Endothelial cell (in vitro differentiated cells): ENCODE measurements around the gene DNASE1L3. TPM values are rescaled to one million over a fixed set of nuclear protein-coding genes. Genes with fewer than 3 reads are reported as not detected.

Experiments
- DNase-seq: peaks from one replicate; pipeline ENCODE4 v3.0.0; 2021; ENCODE audit warnings: low spot score
- H3K27ac Mint-ChIP-seq: one replicate; pipeline ENCODE4 v1.8.0; 2021; ENCODE audit warnings: mixed read lengths, inconsistent platforms; ENCODE audit not compliant: unreplicated experiment
- H3K27me3 Mint-ChIP-seq: one replicate; pipeline ENCODE4 v1.8.0; 2021; ENCODE audit warnings: mild to moderate bottlenecking, moderate library complexity, mixed read lengths, inconsistent platforms; ENCODE audit not compliant: unreplicated experiment
- H3K36me3 Mint-ChIP-seq: one replicate; pipeline ENCODE4 v1.8.0; 2021; ENCODE audit warnings: mild to moderate bottlenecking, low read depth, mixed read lengths, inconsistent platforms; ENCODE audit not compliant: unreplicated experiment
- H3K4me1 Mint-ChIP-seq: one replicate; pipeline ENCODE4 v1.8.0; 2021; ENCODE audit warnings: mild to moderate bottlenecking, mixed read lengths, inconsistent platforms; ENCODE audit not compliant: unreplicated experiment
- H3K4me3 Mint-ChIP-seq: one replicate; pipeline ENCODE4 v1.8.0; 2021; ENCODE audit warnings: mild to moderate bottlenecking, mixed read lengths, inconsistent platforms; ENCODE audit not compliant: unreplicated experiment
- H3K9me3 Mint-ChIP-seq: one replicate; pipeline ENCODE4 v1.8.0; 2021; ENCODE audit warnings: mixed read lengths, inconsistent platforms; ENCODE audit not compliant: unreplicated experiment
- CTCF ChIP-seq: fragments of 200-600 bp; sonication (generic); IDR thresholded peaks from one replicate; pipeline ENCODE4 v1.5.0; 2021; ENCODE audit warnings: antibody characterized with exemption; ENCODE audit not compliant: unreplicated experiment
- total RNA-seq: library from RNA; stranded (reverse); fragmentation: NEBNext Ultra II Directional; extraction: Animal tissue kit (Norgen Biotek cat#: 25700); gene quantifications from one replicate; pipeline ENCODE4 v1.2.1, GENCODE V29; 2021; ENCODE audit not compliant: unreplicated experiment

DNASE1L3 gene
- total RNA-seq, 1 donor from 2014 or later = 1.6 TPM

DNA sequence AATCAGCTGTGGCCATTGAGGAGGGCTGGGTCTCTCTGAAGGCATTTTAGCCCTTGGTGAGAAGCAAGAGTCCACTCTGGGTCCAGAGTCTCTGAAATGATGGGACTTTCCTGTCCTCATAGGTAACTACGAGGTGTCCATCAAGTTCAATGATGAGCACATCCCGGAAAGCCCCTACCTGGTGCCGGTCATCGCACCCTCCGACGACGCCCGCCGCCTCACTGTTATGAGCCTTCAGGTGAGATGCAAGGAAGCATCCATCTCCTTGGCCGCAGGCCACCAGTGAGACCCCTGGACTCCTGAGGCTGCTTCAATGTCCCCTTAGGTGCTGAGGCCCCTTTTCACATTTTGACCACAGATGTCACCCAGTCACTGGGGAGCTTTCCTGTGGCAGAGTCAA, 54.9 kb downstream of the DNASE1L3 start:
- H3K4me1 Mint-ChIP-seq = no peaks in the 10 kb centered on the region
- no peaks in the 10 kb centered on the region for H3K9me3 Mint-ChIP-seq
- no peak overlapping the region for H3K27ac Mint-ChIP-seq
- H3K36me3 Mint-ChIP-seq = peaks cover 55% of the 10 kb centered on the region
- TF ChIP-seq CTCF = no peak
- DNase-seq = no peak
- peaks cover 2% of the 10 kb centered on the region for H3K27me3 Mint-ChIP-seq
- H3K4me3 Mint-ChIP-seq = no peak overlapping the region

DNA sequence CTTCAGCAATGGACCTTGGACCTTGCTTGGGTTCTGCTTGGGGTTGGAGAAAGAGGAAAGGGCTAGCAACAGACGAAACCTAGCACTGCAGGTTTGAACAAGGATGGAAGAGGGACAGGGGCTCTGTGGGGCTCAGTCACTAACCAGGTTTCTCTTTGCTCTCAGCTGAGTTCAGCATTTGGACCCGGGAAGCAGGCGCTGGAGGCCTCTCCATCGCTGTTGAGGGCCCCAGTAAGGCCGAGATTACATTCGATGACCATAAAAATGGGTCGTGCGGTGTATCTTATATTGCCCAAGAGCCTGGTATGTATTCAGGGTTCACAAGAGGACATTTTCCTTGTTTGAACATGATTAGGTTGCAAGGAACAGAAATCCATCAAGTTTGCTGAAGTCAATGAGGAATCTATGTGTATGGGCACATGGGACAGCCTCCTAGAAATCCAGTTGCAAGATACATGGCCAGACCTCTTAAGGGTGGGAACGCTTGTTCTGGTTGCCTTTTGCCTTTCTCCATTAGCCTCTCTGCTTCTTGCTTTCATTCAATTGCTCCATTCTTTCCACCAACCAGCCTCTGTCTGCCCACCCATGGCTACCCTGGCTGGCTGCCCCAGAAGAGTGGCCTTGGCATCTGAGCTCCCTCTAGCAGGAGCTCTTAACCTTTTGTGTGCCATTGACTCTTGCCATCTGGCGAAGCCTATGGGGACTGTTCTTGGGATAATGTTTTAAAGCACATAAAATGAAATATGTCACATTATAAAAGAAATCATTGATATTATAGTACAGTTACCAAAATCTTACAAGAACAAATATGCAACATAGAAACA, 55.9 kb downstream of the DNASE1L3 start:
- Mint-ChIP-seq H3K27me3 (peaks cover 2% of the 10 kb centered on the region), H3K27ac (no peak overlapping the region), H3K9me3 (no peaks in the 10 kb centered on the region), H3K4me3 (no peak overlapping the region), H3K4me1 (no peaks in the 10 kb centered on the region), H3K36me3 (peaks cover 53% of the 10 kb centered on the region)
- DNase-seq = no peak
- TF ChIP-seq CTCF = no peak

- H3K36me3 Mint-ChIP-seq = peaks cover 56% of the 10 kb centered on the region
- H3K27ac Mint-ChIP-seq = no peak overlapping the region
- H3K9me3 Mint-ChIP-seq = no peaks in the 10 kb centered on the region
- no peak for TF ChIP-seq CTCF
- H3K4me1 Mint-ChIP-seq = no peaks in the 10 kb centered on the region
- H3K27me3 Mint-ChIP-seq = no peaks in the 10 kb centered on the region
- DNase-seq = no peak
- H3K4me3 Mint-ChIP-seq = no peak overlapping the region
Measured at GRCh38 chr3:58153371-58153770, 57.4 kb downstream of the DNASE1L3 start.

DNA sequence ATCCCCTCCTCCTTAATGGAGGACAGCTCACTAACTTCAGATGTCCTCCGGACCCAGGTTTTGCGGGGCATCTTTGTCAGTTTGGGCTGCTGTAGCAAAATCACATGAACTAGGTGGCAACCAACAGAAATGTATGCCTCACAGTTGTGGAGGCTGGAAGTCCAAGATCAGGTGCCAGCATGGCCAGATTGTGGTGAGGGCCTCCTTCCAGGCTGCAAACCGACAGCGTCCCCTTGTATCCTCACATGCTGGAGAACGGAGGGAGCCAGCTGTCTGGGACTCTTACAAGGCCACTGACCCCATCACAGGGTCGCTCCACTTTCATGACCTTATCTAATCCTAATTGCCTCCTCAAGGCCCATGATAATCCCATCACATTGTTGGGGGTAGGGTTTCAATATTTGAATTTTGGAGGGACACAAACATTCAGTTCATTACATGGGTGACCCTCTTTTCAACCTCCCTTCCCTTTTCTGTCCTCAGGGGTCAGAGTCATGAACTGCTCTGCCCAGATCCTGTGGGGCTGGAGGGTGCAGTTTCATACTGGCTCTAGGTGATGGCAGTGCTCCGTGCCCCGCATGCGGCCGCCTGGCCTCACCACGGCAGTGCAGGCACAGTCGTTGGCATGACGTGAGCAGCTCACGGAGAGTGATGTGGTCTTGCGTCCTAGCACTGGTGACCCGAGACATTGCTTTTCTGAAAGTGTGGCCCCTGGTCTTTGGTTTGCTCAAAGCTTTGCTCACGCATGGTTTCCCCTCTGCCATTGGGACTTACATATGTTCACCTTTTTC, 58.4 kb downstream of the DNASE1L3 start:
- Mint-ChIP-seq H3K27me3 (peaks cover 2% of the 10 kb centered on the region), H3K4me1 (no peaks in the 10 kb centered on the region), H3K36me3 (peaks cover 54% of the 10 kb centered on the region), H3K4me3 (peak overlapping the region; percentile 43), H3K27ac (no peak overlapping the region), H3K9me3 (no peaks in the 10 kb centered on the region)
- TF ChIP-seq CTCF = no peak
- no peak for DNase-seq

DNA sequence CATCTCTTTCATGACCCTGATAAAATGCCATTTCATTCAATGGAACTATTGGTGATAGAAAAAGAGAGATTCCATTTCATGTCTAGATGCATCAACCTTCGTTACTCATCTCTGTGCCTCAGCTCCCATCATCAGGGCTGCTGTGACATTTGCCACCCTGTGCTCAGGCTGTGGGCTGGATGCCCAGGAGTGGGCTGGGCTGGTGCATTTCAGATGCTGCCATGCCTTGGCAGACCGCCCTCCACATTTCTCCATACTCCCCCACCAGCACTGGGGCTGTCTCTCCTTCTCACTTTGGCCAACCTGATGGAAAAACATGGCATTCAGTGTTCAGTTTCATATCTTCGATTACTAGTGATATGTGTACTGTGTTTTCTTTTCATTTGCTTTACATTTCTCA, 59.1 kb downstream of the DNASE1L3 start:
- peaks cover 2% of the 10 kb centered on the region for H3K27me3 Mint-ChIP-seq
- no peak overlapping the region for H3K27ac Mint-ChIP-seq
- peak overlapping the region; percentile 43 for H3K4me3 Mint-ChIP-seq
- H3K4me1 Mint-ChIP-seq = no peaks in the 10 kb centered on the region
- peaks cover 57% of the 10 kb centered on the region for H3K36me3 Mint-ChIP-seq
- DNase-seq = no peak
- TF ChIP-seq CTCF = no peak
- H3K9me3 Mint-ChIP-seq = no peaks in the 10 kb centered on the region
